GM12878 (cell line): ENCODE measurements around the gene RAET1E. TPM values are rescaled to one million over a fixed set of nuclear protein-coding genes. Genes with fewer than 3 reads are reported as not detected.
A peak's percentile ranks its signal among the peaks of the same experiment; 100 is the strongest.

ENCODE experiments used
- ASH2L ChIP-seq: fragments of 300-600, 200-600 bp; sonication (generic); IDR thresholded peaks from 2 replicates; pipeline ENCODE4 v1.6.1; 2017; ENCODE audit warnings: low read depth, mild to moderate bottlenecking, borderline replicate concordance
- BACH1 ChIP-seq: fragments of 450-650 bp; IDR thresholded peaks from 2 replicates; pipeline ENCODE4 v1.6.1; 2017; ENCODE audit warnings: mild to moderate bottlenecking, borderline replicate concordance
- CBFB ChIP-seq: IDR thresholded peaks from 2 replicates; pipeline ENCODE4 v1.6.1; 2016; ENCODE audit warnings: antibody characterized with exemption, low read depth
- CREB1 ChIP-seq: IDR thresholded peaks from 2 replicates; pipeline ENCODE4 v1.6.1; 2012; ENCODE audit warnings: low read depth, mild to moderate bottlenecking, inconsistent platforms
- CTCF ChIP-seq, 3 experiments: IDR thresholded peaks in 2 of 3; conservative IDR thresholded peaks in 1 of 3; 2 replicates each; pipeline ENCODE4 v1.5.1; 2011; ENCODE audit warnings: low read depth in 3 of 3, low read length in 3 of 3, mild to moderate bottlenecking in 3 of 3, control low read depth in 2 of 3, moderate library complexity in 2 of 3, inconsistent platforms in 1 of 3, mixed read lengths in 1 of 3; ENCODE audit not compliant: control insufficient read depth in 2 of 3, insufficient read depth in 1 of 3; ENCODE audit errors: extremely low read depth in 1 of 3
- DPF2 ChIP-seq: fragments of 450-650 bp; IDR thresholded peaks from 2 replicates; pipeline ENCODE4 v1.6.1; 2017; ENCODE audit warnings: mild to moderate bottlenecking
- E4F1 ChIP-seq: fragments of 450-650 bp; IDR thresholded peaks from 2 replicates; pipeline ENCODE4 v1.6.1; 2018; ENCODE audit warnings: borderline replicate concordance, mild to moderate bottlenecking; ENCODE audit not compliant: partially characterized antibody
- EED ChIP-seq: sonication (generic); IDR thresholded peaks from 2 replicates; pipeline ENCODE4 v1.6.1; 2016; ENCODE audit warnings: antibody characterized with exemption, low read depth
- EP300 ChIP-seq, 2 experiments: fragments of 150-350 bp in 1 of 2; IDR thresholded peaks; 2 replicates each; pipeline ENCODE4 v1.6.1; 2011 to 2012; ENCODE audit warnings: low read depth in 2 of 2, low read length in 2 of 2, borderline replicate concordance in 1 of 2, improper control_type of control experiment in 1 of 2, inconsistent platforms in 1 of 2; ENCODE audit not compliant: control insufficient read depth in 1 of 2
- FOS ChIP-seq: IDR thresholded peaks from 3 replicates; pipeline ENCODE4 v1.6.1; 2011; ENCODE audit warnings: borderline replicate concordance; ENCODE audit not compliant: insufficient read length; ENCODE audit errors: extremely low read depth
- IKZF1 ChIP-seq: fragments of 450-650 bp; conservative IDR thresholded peaks from 2 replicates; pipeline ENCODE4 v1.6.1; 2017; ENCODE audit warnings: antibody characterized with exemption, mild to moderate bottlenecking
- KDM1A ChIP-seq: fragments of 200-600 bp; sonication (generic); IDR thresholded peaks from 2 replicates; pipeline ENCODE4 v1.6.1; 2016; ENCODE audit warnings: borderline replicate concordance
- MEF2B ChIP-seq: fragments of 450-650 bp; IDR thresholded peaks from 2 replicates; pipeline ENCODE4 v1.6.1; 2018; ENCODE audit warnings: mild to moderate bottlenecking, moderate library complexity; ENCODE audit not compliant: partially characterized antibody, poor library complexity, severe bottlenecking
- MTA2 ChIP-seq: fragments of 450-650 bp; IDR thresholded peaks from 2 replicates; pipeline ENCODE4 v1.6.1; 2016; ENCODE audit warnings: low read depth, mild to moderate bottlenecking, moderate library complexity
- NBN ChIP-seq: fragments of 450-650 bp; IDR thresholded peaks from 2 replicates; pipeline ENCODE4 v1.6.1; 2016
- NRF1 ChIP-seq: conservative IDR thresholded peaks from 2 replicates; pipeline ENCODE4 v1.6.1; 2011; ENCODE audit warnings: mild to moderate bottlenecking, low read depth, low read length, improper control_type of control experiment
- PAX5 ChIP-seq: IDR thresholded peaks from 2 replicates; pipeline ENCODE4 v1.6.1; 2011; ENCODE audit warnings: low read depth, low read length, borderline replicate concordance
- PAX8 ChIP-seq: fragments of 450-650 bp; IDR thresholded peaks from 2 replicates; pipeline ENCODE4 v1.6.1; 2017; ENCODE audit warnings: mild to moderate bottlenecking, moderate library complexity
- POLR2A ChIP-seq: IDR thresholded peaks from 2 replicates; pipeline ENCODE4 v1.6.1; 2011; ENCODE audit warnings: low read depth, mild to moderate bottlenecking, low read length
- POU2F2 ChIP-seq: IDR thresholded peaks from 3 replicates; pipeline ENCODE4 v1.6.1; 2011; ENCODE audit warnings: low read depth, mild to moderate bottlenecking, low read length, borderline replicate concordance
- RB1 ChIP-seq: fragments of 450-650 bp; formaldehyde crosslinking; IDR thresholded peaks from 2 replicates; pipeline ENCODE4 v1.6.1; 2017; ENCODE audit warnings: mild to moderate bottlenecking, borderline replicate concordance
- SMARCA5 ChIP-seq: fragments of 450-650 bp; IDR thresholded peaks from 2 replicates; pipeline ENCODE4 v1.6.1; 2017; ENCODE audit warnings: mild to moderate bottlenecking
- TCF3 ChIP-seq: IDR thresholded peaks from 2 replicates; pipeline ENCODE4 v1.6.1; 2012; ENCODE audit warnings: low read depth, mild to moderate bottlenecking, low read length, borderline replicate concordance; ENCODE audit not compliant: insufficient read depth
- YY1 ChIP-seq: IDR thresholded peaks from 2 replicates; pipeline ENCODE4 v1.6.1; 2011; ENCODE audit warnings: low read depth, mild to moderate bottlenecking, low read length
- ZBED1 ChIP-seq: IDR thresholded peaks from 2 replicates; pipeline ENCODE4 v1.6.1; 2016; ENCODE audit warnings: borderline replicate concordance
- ZNF217 ChIP-seq: fragments of 450-650 bp; IDR thresholded peaks from 2 replicates; pipeline ENCODE4 v1.6.1; 2017; ENCODE audit warnings: antibody characterized with exemption, mild to moderate bottlenecking
- ZNF274 ChIP-seq: IDR thresholded peaks from one replicate; pipeline ENCODE4 v1.8.0; 2011; ENCODE audit not compliant: insufficient read length, insufficient read depth
- ZZZ3 ChIP-seq: IDR thresholded peaks from 2 replicates; pipeline ENCODE4 v1.6.1; 2011; ENCODE audit warnings: low read depth; ENCODE audit not compliant: control insufficient read depth, insufficient read length
- polyA plus RNA-seq, 11 experiments: library from polyadenylated mRNA; depleted of rRNA in 4 of 11; unstranded in 6 of 11; stranded (reverse) in 5 of 11; fragments of >200 nt; fragmentation: Nextera tagmentation in 4 of 11; fragmentation: Illumina TruSeq in 1 of 11; extraction: Ambion mirVana in 4 of 11; extraction: Trizol in 1 of 11; gene quantifications; 1 replicate in 1 of 11; 2 replicates in 10 of 11; pipeline versions ENCODE4 v1.2.1 to v1.2.3, GENCODE V29; 2011 to 2016; ENCODE audit warnings: inconsistent platforms in 2 of 11, missing spikeins in 2 of 11, low read depth in 1 of 11
- total RNA-seq, 4 experiments: library from RNA; depleted of rRNA in 3 of 4; stranded (reverse); fragments of >200 nt in 3 of 4; fragmentation: Illumina TruSeq in 1 of 4; extraction: Trizol in 1 of 4; gene quantifications; 2 replicates each; pipeline versions ENCODE4 v1.2.1 to v1.2.3, GENCODE V29; 2013 to 2021

Gene RAET1E
- total and polyA plus RNA-seq, 10 of the 15 experiments (the other 5 are each of a cell fraction or from before 2014, with no cell fraction given) = not detected

- no peak for TF ChIP-seq E4F1
- peak; percentile 54; the same call in 1 of the 2 replicates for TF ChIP-seq MTA2
- peak; percentile 82 for TF ChIP-seq PAX5
- TF ChIP-seq YY1 = no peak
- TF ChIP-seq POU2F2 = 0 out of 3 replicates have a peak, but pooled peaks have one; percentile 55
- TF ChIP-seq PAX8 = no peak
- TF ChIP-seq DPF2 = peak; percentile 85
- TF ChIP-seq ZNF217 = peak; percentile 61; the same call in 1 of the 2 replicates
- no peak for TF ChIP-seq FOS
- peak in 1 of 2 experiments; percentile 62; a peak in 3 of 4 replicates for TF ChIP-seq EP300 (IDR thresholded peaks at IDR 0.05; ENCODE audit: borderline replicate concordance in 1 of 2, control insufficient read depth in 1 of 2, low read depth in 2 of 2, low read length in 2 of 2)
- no peak for TF ChIP-seq NBN
- peak; percentile 91 for TF ChIP-seq ZBED1
- peak; percentile 41 for TF ChIP-seq MEF2B
- no peak for TF ChIP-seq CTCF (IDR thresholded peaks at IDR 0.05 in 2 of 3, conservative IDR thresholded peaks at IDR 0.05 in 1 of 3; ENCODE audit: control insufficient read depth in 2 of 3, extremely low read depth in 1 of 3, insufficient read depth in 1 of 3, low read depth in 3 of 3, low read length in 3 of 3)
- TF ChIP-seq POLR2A = peak; percentile 39; the same call in 1 of the 2 replicates
- no peak for TF ChIP-seq ZZZ3
- peak; percentile 84 for TF ChIP-seq IKZF1
- TF ChIP-seq EED = peak; percentile 54; the same call in 1 of the 2 replicates
- peak; percentile 54; the same call in 1 of the 2 replicates for TF ChIP-seq CBFB
- TF ChIP-seq RB1 = 0 out of 2 replicates have a peak, but pooled peaks have one; percentile 14
- TF ChIP-seq BACH1 = peak; percentile 41; the same call in 1 of the 2 replicates
- no peak for TF ChIP-seq SMARCA5
- TF ChIP-seq ZNF274 = no peak
- no peak for TF ChIP-seq KDM1A
- TF ChIP-seq CREB1 = peak; percentile 73
- peak; percentile 60; the same call in 1 of the 2 replicates for TF ChIP-seq TCF3
- no peak for TF ChIP-seq NRF1
- no peak for TF ChIP-seq ASH2L
These were observed 40.9 kb upstream of the RAET1E start (continued) for GRCh38 chr6:149938571-149939355.
